ENCODE measurements around the gene ROBO2. TPM values are rescaled to one million over a fixed set of nuclear protein-coding genes. Genes with fewer than 3 reads are reported as not detected.

The ROBO2 gene
- total RNA-seq, 4 donors from 2014 or later = under 0.01 to 2.9 (median 1.0) TPM

DNA sequence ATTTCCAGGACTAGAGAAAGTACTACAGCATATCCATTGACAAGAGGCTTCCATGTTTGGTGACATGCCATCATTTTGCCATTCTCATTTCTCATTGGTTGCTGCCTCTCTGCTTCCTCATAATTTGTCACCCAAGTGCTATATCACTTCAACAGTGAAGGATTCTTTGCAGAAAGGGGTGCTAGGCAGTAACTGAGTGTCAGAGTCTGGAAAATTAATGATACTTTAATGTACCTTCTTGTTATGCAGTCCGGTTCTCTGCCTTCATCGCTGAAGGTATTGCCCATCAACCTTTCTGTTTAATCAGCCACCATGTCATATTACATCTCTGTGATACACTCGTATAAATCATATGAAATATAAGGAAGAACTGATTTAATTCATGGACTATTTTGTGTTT is 550.3 kb downstream of the ROBO2 start:
- 80 to 82% methylated on average over 3 of the region's 3 CpGs for WGBS, 2 donors (ENCODE audit: low coverage in 1 of 2)
- Histone ChIP-seq H3K27me3 (no peaks in the 10 kb centered on the region), H3K9me3 (no peaks in the 10 kb centered on the region), H3K36me3 (no peaks in the 10 kb centered on the region), H3K4me3 (no peak overlapping the region), H3K27ac (no peak overlapping the region), H3K4me1 (no peaks in the 10 kb centered on the region)
- ATAC-seq = no peak
- TF ChIP-seq, protein P1, sequence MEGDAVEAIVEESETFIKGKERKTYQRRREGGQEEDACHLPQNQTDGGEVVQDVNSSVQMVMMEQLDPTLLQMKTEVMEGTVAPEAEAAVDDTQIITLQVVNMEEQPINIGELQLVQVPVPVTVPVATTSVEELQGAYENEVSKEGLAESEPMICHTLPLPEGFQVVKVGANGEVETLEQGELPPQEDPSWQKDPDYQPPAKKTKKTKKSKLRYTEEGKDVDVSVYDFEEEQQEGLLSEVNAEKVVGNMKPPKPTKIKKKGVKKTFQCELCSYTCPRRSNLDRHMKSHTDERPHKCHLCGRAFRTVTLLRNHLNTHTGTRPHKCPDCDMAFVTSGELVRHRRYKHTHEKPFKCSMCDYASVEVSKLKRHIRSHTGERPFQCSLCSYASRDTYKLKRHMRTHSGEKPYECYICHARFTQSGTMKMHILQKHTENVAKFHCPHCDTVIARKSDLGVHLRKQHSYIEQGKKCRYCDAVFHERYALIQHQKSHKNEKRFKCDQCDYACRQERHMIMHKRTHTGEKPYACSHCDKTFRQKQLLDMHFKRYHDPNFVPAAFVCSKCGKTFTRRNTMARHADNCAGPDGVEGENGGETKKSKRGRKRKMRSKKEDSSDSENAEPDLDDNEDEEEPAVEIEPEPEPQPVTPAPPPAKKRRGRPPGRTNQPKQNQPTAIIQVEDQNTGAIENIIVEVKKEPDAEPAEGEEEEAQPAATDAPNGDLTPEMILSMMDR (IDR thresholded peaks at IDR 0.05) = no peak
- no peak for TF ChIP-seq POLR2AphosphoS5 (IDR thresholded peaks at IDR 0.05)
- no peak for TF ChIP-seq EP300 (IDR thresholded peaks at IDR 0.05)
- no peak for TF ChIP-seq POLR2A (IDR thresholded peaks at IDR 0.05)

DNA sequence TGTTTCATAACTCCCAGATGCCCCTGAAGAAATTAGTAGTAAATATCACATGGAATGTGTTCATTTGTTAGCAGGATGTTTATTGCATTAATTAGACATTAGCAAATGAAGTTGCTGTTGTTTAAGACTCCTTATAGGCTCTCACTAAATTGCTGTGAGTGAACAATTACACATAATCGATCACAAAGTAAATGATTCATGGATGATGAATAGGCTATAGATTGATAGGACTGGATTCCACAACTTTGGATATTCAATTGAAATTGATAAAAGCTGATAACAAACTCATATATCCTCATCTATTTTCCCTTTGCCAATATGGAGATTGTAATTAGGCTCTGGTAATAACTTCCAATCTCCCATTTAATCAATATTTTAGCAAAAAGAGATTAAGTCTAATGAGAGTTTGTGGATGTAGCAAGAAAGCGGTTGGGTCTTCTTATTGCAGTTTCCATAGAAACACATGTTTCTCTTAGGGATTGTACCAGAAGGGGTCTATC is 555.5 kb downstream of the ROBO2 start:
- no peaks in the 10 kb centered on the region for H3K27me3 ChIP-seq
- H3K36me3 ChIP-seq = no peaks in the 10 kb centered on the region
- H3K27ac ChIP-seq = no peak overlapping the region
- no peaks in the 10 kb centered on the region for H3K9me3 ChIP-seq
- WGBS, 2 donors (ENCODE audit: low coverage in 1 of 2) = 86 to 100% methylated on average over 2 of the region's 2 CpGs
- TF ChIP-seq EP300 (IDR thresholded peaks at IDR 0.05) (no peak), POLR2A (IDR thresholded peaks at IDR 0.05) (no peak), POLR2AphosphoS5 (IDR thresholded peaks at IDR 0.05) (no peak)
- TF ChIP-seq, protein P1 (IDR thresholded peaks at IDR 0.05) = no peak
- H3K4me3 ChIP-seq = no peak overlapping the region
- H3K4me1 ChIP-seq = no peaks in the 10 kb centered on the region
- no peak for ATAC-seq

DNA sequence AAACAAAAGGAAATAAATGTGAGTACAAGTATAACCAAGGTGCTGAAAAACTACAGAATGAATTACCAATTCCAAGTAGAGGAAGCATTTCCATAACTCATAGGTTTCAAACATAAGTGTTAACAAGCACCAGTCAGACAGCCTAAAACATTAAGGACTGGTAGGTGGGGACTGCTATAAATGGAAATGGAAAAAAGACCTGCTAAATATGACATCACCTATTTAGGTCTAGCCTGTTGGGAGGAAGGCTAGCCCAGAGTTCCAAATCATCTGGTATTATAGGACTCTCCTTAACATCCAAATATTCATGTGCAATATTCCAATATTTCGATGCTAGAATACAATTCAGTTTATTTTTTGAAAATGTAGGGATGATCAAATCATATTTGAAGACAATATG is 560.0 kb downstream of the ROBO2 start:
- no peak for ATAC-seq
- H3K9me3 ChIP-seq = no peaks in the 10 kb centered on the region
- no peaks in the 10 kb centered on the region for H3K4me1 ChIP-seq
- H3K36me3 ChIP-seq = no peaks in the 10 kb centered on the region
- TF ChIP-seq EP300 (IDR thresholded peaks at IDR 0.05) (no peak), POLR2A (IDR thresholded peaks at IDR 0.05) (no peak), POLR2AphosphoS5 (IDR thresholded peaks at IDR 0.05) (no peak)
- TF ChIP-seq, protein P1 (IDR thresholded peaks at IDR 0.05) = no peak
- WGBS, 2 donors (ENCODE audit: low coverage in 1 of 2) = 94 to 95% methylated on average over 1 of the region's 1 CpG
- no peak overlapping the region for H3K4me3 ChIP-seq
- no peaks in the 10 kb centered on the region for H3K27me3 ChIP-seq
- no peak overlapping the region for H3K27ac ChIP-seq

DNA sequence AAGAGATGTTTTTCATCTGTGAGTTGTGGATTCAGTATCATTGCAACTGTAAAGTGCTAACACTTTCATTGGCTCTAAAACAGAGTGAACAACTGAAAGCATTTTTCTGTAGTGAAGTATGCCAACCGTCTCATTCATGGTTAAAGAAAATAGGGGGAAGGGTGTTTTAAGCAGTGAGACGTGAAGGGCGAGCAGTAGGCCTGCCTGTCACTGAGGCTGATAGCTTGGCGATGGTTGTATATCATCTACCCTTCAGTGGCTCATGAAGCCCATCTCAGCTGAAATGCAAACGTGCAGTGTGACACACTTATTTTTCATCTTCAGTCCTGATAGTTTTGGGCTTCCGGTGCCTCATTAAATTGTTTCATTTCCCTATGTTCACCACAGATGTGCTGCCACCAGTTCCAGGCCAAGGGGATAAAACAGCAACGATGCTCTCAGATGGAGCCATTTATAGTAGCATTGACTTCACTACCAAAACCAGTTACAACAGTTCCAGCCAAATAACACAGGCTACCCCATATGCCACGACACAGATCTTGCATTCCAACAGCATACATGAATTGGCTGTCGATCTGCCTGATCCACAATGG is 562.0 kb downstream of the ROBO2 start:
- Histone ChIP-seq H3K27ac (no peak overlapping the region), H3K27me3 (no peaks in the 10 kb centered on the region), H3K4me3 (no peak overlapping the region), H3K4me1 (no peaks in the 10 kb centered on the region), H3K9me3 (no peaks in the 10 kb centered on the region), H3K36me3 (no peaks in the 10 kb centered on the region)
- no peak for TF ChIP-seq POLR2AphosphoS5 (IDR thresholded peaks at IDR 0.05)
- no peak for TF ChIP-seq EP300 (IDR thresholded peaks at IDR 0.05)
- TF ChIP-seq, protein P1 (IDR thresholded peaks at IDR 0.05) = no peak
- no peak for TF ChIP-seq POLR2A (IDR thresholded peaks at IDR 0.05)
- no peak for ATAC-seq
- WGBS, 2 donors (ENCODE audit: low coverage in 1 of 2) = 83 to 85% methylated on average over 9 of the region's 9 CpGs

DNA sequence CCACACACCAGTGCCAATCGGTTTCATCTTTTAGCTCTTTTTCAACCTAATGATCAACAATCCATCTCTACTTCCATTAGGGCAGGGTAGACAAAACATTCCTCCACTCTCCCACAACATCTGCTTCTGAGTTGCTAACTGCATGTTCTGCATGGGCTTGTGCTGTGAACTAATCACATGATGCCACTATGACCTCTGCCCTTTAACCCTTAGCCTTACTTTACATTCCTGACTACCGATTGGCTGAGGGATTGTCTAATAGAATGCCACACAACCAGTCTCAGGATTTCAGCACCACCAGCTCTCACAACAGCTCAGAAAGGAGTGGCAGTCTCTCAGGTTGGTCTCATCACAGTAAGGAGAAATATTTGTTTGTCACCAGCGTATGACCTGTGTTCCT is 562.8 kb downstream of the ROBO2 start:
- H3K36me3 ChIP-seq = no peaks in the 10 kb centered on the region
- TF ChIP-seq POLR2A (IDR thresholded peaks at IDR 0.05) (no peak), POLR2AphosphoS5 (IDR thresholded peaks at IDR 0.05) (no peak), EP300 (IDR thresholded peaks at IDR 0.05) (no peak)
- TF ChIP-seq, protein P1 (IDR thresholded peaks at IDR 0.05) = no peak
- no peak overlapping the region for H3K4me3 ChIP-seq
- ATAC-seq = no peak
- no peaks in the 10 kb centered on the region for H3K27me3 ChIP-seq
- no peak overlapping the region for H3K27ac ChIP-seq
- 91 to 100% methylated on average over 1 to 3 of the region's 3 CpGs for WGBS, 2 donors (ENCODE audit: low coverage in 1 of 2)
- no peaks in the 10 kb centered on the region for H3K9me3 ChIP-seq
- H3K4me1 ChIP-seq = no peaks in the 10 kb centered on the region
